Muscle of leg (tissue), 11 donors: Measurements from ENCODE around the gene TMEM247. TPM values are rescaled to one million over a fixed set of nuclear protein-coding genes. Genes with fewer than 3 reads are reported as not detected.
A peak's percentile ranks its signal among the peaks of the same experiment; 100 is the strongest.
"Not testable (repeated sequence)": the region's sequence is repeated elsewhere in the genome, so short reads cannot be mapped to it uniquely, and the experiment has no call there.

Experiments
- DNase-seq: peaks from one replicate; pipeline ENCODE4 v3.0.0; 2013
- H3K27ac ChIP-seq: one replicate; pipeline ENCODE4 v1.5.1; 2013; ENCODE audit warnings: mild to moderate bottlenecking, low read length, control low read depth
- H3K27me3 ChIP-seq: one replicate; pipeline ENCODE4 v1.6.1; 2013; ENCODE audit warnings: low read length; ENCODE audit not compliant: control insufficient read depth, insufficient read depth
- H3K36me3 ChIP-seq: one replicate; pipeline ENCODE4 v1.6.1; 2013; ENCODE audit warnings: low read length; ENCODE audit not compliant: control insufficient read depth, insufficient read depth
- H3K4me1 ChIP-seq: one replicate; pipeline ENCODE4 v1.6.1; 2013; ENCODE audit warnings: low read length; ENCODE audit not compliant: control insufficient read depth, insufficient read depth
- H3K4me3 ChIP-seq: one replicate; pipeline ENCODE4 v1.5.1; 2013; ENCODE audit warnings: low read length, control low read depth
- H3K9me3 ChIP-seq: replicated peaks from 2 replicates; pipeline ENCODE4 v1.6.1; 2013; ENCODE audit warnings: low read depth, low read length; ENCODE audit not compliant: control insufficient read depth
- WGBS: methylation state at CpG from one replicate; pipeline ENCODE4 v1.1.5; 2013; ENCODE audit warnings: missing lambda C conversion rate; ENCODE audit not compliant: insufficient coverage; 5-methylcytosine and 5-hydroxymethylcytosine counted together
- polyA plus RNA-seq, 8 donors: library from polyadenylated mRNA; unstranded; fragments of 120-200 nt; gene quantifications; one replicate each; pipeline versions ENCODE4 v1.2.1 to v1.2.3, GENCODE V29; 2013; ENCODE audit warnings: inconsistent platforms in 1 of 8, low replicate concordance in 1 of 8; ENCODE audit not compliant: insufficient read length in 8 of 8, insufficient read depth in 1 of 8
- total RNA-seq: library from RNA; stranded (reverse); fragments of 120-200 nt; gene quantifications from one replicate; pipeline ENCODE4 v1.2.4, GENCODE V29; 2013

Gene TMEM247
- total and polyA plus RNA-seq, 9 donors = not detected

- no peaks in the 10 kb centered on the region for H3K9me3 ChIP-seq
- H3K27ac ChIP-seq = no peak overlapping the region
- no peaks in the 10 kb centered on the region for H3K27me3 ChIP-seq
- no peaks in the 10 kb centered on the region for H3K36me3 ChIP-seq
- DNase-seq = no peak
- no peak overlapping the region for H3K4me3 ChIP-seq
- H3K4me1 ChIP-seq = no peaks in the 10 kb centered on the region
- 100% methylated on average over 1 of the region's 5 CpGs for WGBS
Observed at GRCh38 chr2:46471019-46471583, 8.3 kb upstream of the TMEM247 start.

GRCh38 chr2:46471697-46472096 lies 7.7 kb upstream of the TMEM247 start:
- Histone ChIP-seq H3K36me3 (no peaks in the 10 kb centered on the region), H3K4me1 (no peaks in the 10 kb centered on the region), H3K27me3 (no peaks in the 10 kb centered on the region), H3K9me3 (no peaks in the 10 kb centered on the region), H3K4me3 (no peak overlapping the region), H3K27ac (no peak overlapping the region)
- WGBS = no CpG with 5 or more reads among the region's 1 CpG
- no peak for DNase-seq

GRCh38 chr2:46472165-46472564 lies 7.2 kb upstream of the TMEM247 start:
- not testable (repeated sequence) for H3K27ac ChIP-seq, H3K9me3 ChIP-seq, H3K4me3 ChIP-seq, H3K36me3 ChIP-seq, DNase-seq, H3K27me3 ChIP-seq, H3K4me1 ChIP-seq
- WGBS = no CpG with 5 or more reads among the region's 5 CpGs

GRCh38 chr2:46477462-46477861 lies 1.9 kb upstream of the TMEM247 start:
- not testable (repeated sequence) for H3K4me1 ChIP-seq, H3K9me3 ChIP-seq, DNase-seq, H3K27me3 ChIP-seq, H3K27ac ChIP-seq, H3K4me3 ChIP-seq, H3K36me3 ChIP-seq
- WGBS = 65% methylated on average over 3 of the region's 8 CpGs

- H3K4me1 ChIP-seq = no peaks in the 10 kb centered on the region
- H3K4me3 ChIP-seq = no peak overlapping the region
- no peak for DNase-seq
- 87% methylated on average over 10 of the region's 10 CpGs for WGBS
- H3K27me3 ChIP-seq = peaks cover 8% of the 10 kb centered on the region
- H3K36me3 ChIP-seq = no peaks in the 10 kb centered on the region
- H3K9me3 ChIP-seq = no peaks in the 10 kb centered on the region
- H3K27ac ChIP-seq = no peak overlapping the region
Observed at GRCh38 chr2:46477925-46478324, 1.4 kb upstream of the TMEM247 start.

GRCh38 chr2:46480562-46480961 lies 1.2 kb downstream of the TMEM247 start:
- no peak overlapping the region for H3K27ac ChIP-seq
- 89% methylated on average over 22 of the region's 24 CpGs for WGBS

GRCh38 chr2:46481198-46482193 lies 2.1 kb downstream of the TMEM247 start:
- peak; percentile 39 for DNase-seq
- WGBS = no CpG with 5 or more reads among the region's 6 CpGs
- peaks cover 12% of the 10 kb centered on the region for H3K27me3 ChIP-seq
- no peaks in the 10 kb centered on the region for H3K9me3 ChIP-seq
- no peaks in the 10 kb centered on the region for H3K4me1 ChIP-seq
- H3K4me3 ChIP-seq = no peak overlapping the region
- no peak overlapping the region for H3K27ac ChIP-seq
- no peaks in the 10 kb centered on the region for H3K36me3 ChIP-seq

More at GRCh38 chr2:46480562-46480961, 1.2 kb downstream of the TMEM247 start:
- Histone ChIP-seq H3K4me3 (no peak overlapping the region), H3K27me3 (peaks cover 12% of the 10 kb centered on the region), H3K36me3 (no peaks in the 10 kb centered on the region), H3K9me3 (no peaks in the 10 kb centered on the region), H3K4me1 (no peaks in the 10 kb centered on the region)
- no peak for DNase-seq

- DNase-seq = no peak
- peaks cover 1% of the 10 kb centered on the region for H3K4me1 ChIP-seq
- H3K27me3 ChIP-seq = peaks cover 12% of the 10 kb centered on the region
- WGBS = 81% methylated on average over 4 of the region's 4 CpGs
- H3K9me3 ChIP-seq = no peaks in the 10 kb centered on the region
- no peak overlapping the region for H3K27ac ChIP-seq
- H3K4me3 ChIP-seq = no peak overlapping the region
- H3K36me3 ChIP-seq = no peaks in the 10 kb centered on the region
Observed at GRCh38 chr2:46482490-46482889, 3.1 kb downstream of the TMEM247 start.

GRCh38 chr2:46485002-46485401 lies 5.6 kb downstream of the TMEM247 start:
- 89% methylated on average over 4 of the region's 5 CpGs for WGBS
- no peaks in the 10 kb centered on the region for H3K9me3 ChIP-seq
- DNase-seq = no peak
- H3K36me3 ChIP-seq = no peaks in the 10 kb centered on the region
- H3K27ac ChIP-seq = no peak overlapping the region
- peaks cover 12% of the 10 kb centered on the region for H3K27me3 ChIP-seq
- H3K4me3 ChIP-seq = no peak overlapping the region
- H3K4me1 ChIP-seq = peaks cover 9% of the 10 kb centered on the region

- Histone ChIP-seq H3K27me3 (peaks cover 4% of the 10 kb centered on the region), H3K4me1 (peaks cover 23% of the 10 kb centered on the region), H3K36me3 (no peaks in the 10 kb centered on the region), H3K9me3 (no peaks in the 10 kb centered on the region), H3K27ac (no peak overlapping the region), H3K4me3 (no peak overlapping the region)
- WGBS = 93% methylated on average over 3 of the region's 3 CpGs
- DNase-seq = no peak
Observed at GRCh38 chr2:46486436-46486835, 7.1 kb downstream of the TMEM247 start.
